HG03135 (cell line): ENCODE measurements around the gene PCAT6.

Experiments used
- ATAC-seq: cut with Tn5 transposase; IDR thresholded peaks from one replicate; pipeline ENCODE4 v1.9.1; 2021; ENCODE audit warnings: mild to moderate bottlenecking, moderate library complexity; ENCODE audit not compliant: unreplicated experiment

PCAT6 gene

DNA sequence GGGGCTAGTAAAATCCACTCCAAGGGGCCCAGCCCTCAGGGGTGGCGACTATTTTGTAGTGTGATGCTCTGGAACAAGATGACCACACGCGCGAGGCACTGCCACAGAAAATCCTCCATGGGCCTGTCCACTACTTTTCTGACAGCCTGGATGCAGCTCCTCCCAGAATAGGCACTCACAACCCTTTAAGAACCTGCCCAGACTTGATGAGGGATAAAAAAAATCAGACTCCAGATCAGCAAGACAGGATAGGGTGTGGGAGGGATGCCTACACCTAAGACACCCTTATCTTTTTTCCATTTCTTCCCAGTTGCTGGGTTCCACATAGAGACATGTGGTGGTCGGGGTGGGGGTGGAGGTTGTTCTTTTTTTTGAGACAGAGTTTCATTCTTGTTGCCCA lies 33.5 kb downstream of the PCAT6 start:
- ATAC-seq, result no peak

GRCh38 chr1:202844935-202845334 lies 34.2 kb downstream of the PCAT6 start:
- ATAC-seq, result no peak

- ATAC-seq, result peak; percentile 70
Observed at GRCh38 chr1:202848191-202848542, 37.4 kb downstream of the PCAT6 start.

- ATAC-seq, result no peak
Observed at GRCh38 chr1:202850593-202851362, 40.0 kb downstream of the PCAT6 start.

GRCh38 chr1:202852163-202852904 lies 41.6 kb downstream of the PCAT6 start:
- no peak for ATAC-seq

- ATAC-seq, result no peak
Observed at GRCh38 chr1:202854787-202855186, 44.0 kb downstream of the PCAT6 start.

GRCh38 chr1:202856014-202856413 lies 45.3 kb downstream of the PCAT6 start:
- ATAC-seq, result no peak

DNA sequence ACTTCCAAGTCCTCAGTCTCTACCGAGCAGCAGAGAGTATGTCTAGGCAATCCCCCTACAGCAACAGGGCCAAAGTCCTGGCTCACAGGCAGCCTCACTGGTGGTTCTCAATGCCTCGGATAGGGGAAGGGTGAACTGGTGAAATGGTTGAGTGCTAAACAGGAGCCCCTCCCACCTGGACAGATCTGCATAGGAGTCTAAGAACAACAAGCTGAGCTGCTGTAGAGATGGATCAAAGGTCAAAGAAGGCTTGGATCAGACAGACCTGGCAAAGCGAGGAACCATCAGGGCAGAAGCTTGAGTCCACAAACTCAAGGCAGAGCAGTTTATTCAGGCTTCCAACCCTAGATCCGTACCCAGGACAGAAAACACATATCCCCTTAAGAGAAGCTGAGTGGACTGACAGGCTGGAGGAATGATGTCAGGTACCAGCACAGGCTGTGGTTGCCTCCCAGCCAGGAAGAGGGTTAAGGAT lies 46.4 kb downstream of the PCAT6 start:
- no peak for ATAC-seq

GRCh38 chr1:202858331-202858730 lies 47.6 kb downstream of the PCAT6 start:
- no peak for ATAC-seq

GRCh38 chr1:202858789-202859414 lies 48.1 kb downstream of the PCAT6 start:
- no peak for ATAC-seq

- ATAC-seq, result peak; percentile 33
Observed at GRCh38 chr1:202860744-202861419, 50.1 kb downstream of the PCAT6 start.
